ENCODE measurements around the gene DIAPH3.

- no peak for TF ChIP-seq EZH2 (IDR thresholded peaks at IDR 0.05; ENCODE audit: borderline replicate concordance, insufficient read depth, low read depth, low read length, poor library complexity, severe bottlenecking)
- TF ChIP-seq CTCF (IDR thresholded peaks at IDR 0.05), result no peak
These were observed 429.3 kb downstream of the DIAPH3 start for GRCh38 chr13:59734393-59734792.
